Measurements from ENCODE around the gene INS.

The INS gene

GRCh38 chr11:2138068-2138430 is 23.0 kb downstream of the INS start:
- no peak overlapping the region for H3K4me3 ChIP-seq (ENCODE audit: low read depth in 1 of 2, low read length in 2 of 2)
- H3K27ac ChIP-seq (ENCODE audit: low read depth, low read length) = no peak overlapping the region
- no peaks in the 10 kb centered on the region for H3K9me3 ChIP-seq (ENCODE audit: control insufficient read depth in 1 of 2, low read length in 2 of 2)
- H3K4me1 ChIP-seq (ENCODE audit: control insufficient read depth in 1 of 2, insufficient read depth in 2 of 2, low read length in 2 of 2) = no peaks in the 10 kb centered on the region
- H3K27me3 ChIP-seq (ENCODE audit: control insufficient read depth in 1 of 2, insufficient read depth in 2 of 2, low read length in 2 of 2) = peaks cover 50 to 62% of the 10 kb centered on the region in 2 donors
- H3K36me3 ChIP-seq (ENCODE audit: control insufficient read depth in 1 of 2, insufficient read depth in 2 of 2, low read length in 2 of 2) = no peaks in the 10 kb centered on the region
- no peak overlapping the region for H3K9ac ChIP-seq (ENCODE audit: low read depth in 1 of 2, low read length in 2 of 2)

- no peak overlapping the region for H3K4me3 ChIP-seq (ENCODE audit: low read depth in 1 of 2, low read length in 2 of 2)
- H3K36me3 ChIP-seq (ENCODE audit: control insufficient read depth in 1 of 2, insufficient read depth in 2 of 2, low read length in 2 of 2) = no peaks in the 10 kb centered on the region
- H3K9me3 ChIP-seq (ENCODE audit: control insufficient read depth in 1 of 2, low read length in 2 of 2) = no peaks in the 10 kb centered on the region
- H3K27me3 ChIP-seq (ENCODE audit: control insufficient read depth in 1 of 2, insufficient read depth in 2 of 2, low read length in 2 of 2) = peaks cover 44 to 56% of the 10 kb centered on the region in 2 donors
- no peak overlapping the region for H3K27ac ChIP-seq (ENCODE audit: low read depth, low read length)
- no peak overlapping the region for H3K9ac ChIP-seq (ENCODE audit: low read depth in 1 of 2, low read length in 2 of 2)
- no peaks in the 10 kb centered on the region for H3K4me1 ChIP-seq (ENCODE audit: control insufficient read depth in 1 of 2, insufficient read depth in 2 of 2, low read length in 2 of 2)
Measured at GRCh38 chr11:2137202-2138067, 23.6 kb downstream of the INS start.

GRCh38 chr11:2136952-2137201 is 24.1 kb downstream of the INS start:
- H3K36me3 ChIP-seq (ENCODE audit: control insufficient read depth in 1 of 2, insufficient read depth in 2 of 2, low read length in 2 of 2) = no peaks in the 10 kb centered on the region
- H3K9ac ChIP-seq (ENCODE audit: low read depth in 1 of 2, low read length in 2 of 2) = no peak overlapping the region
- H3K4me1 ChIP-seq (ENCODE audit: control insufficient read depth in 1 of 2, insufficient read depth in 2 of 2, low read length in 2 of 2) = no peaks in the 10 kb centered on the region
- H3K27ac ChIP-seq (ENCODE audit: low read depth, low read length) = no peak overlapping the region
- H3K27me3 ChIP-seq (ENCODE audit: control insufficient read depth in 1 of 2, insufficient read depth in 2 of 2, low read length in 2 of 2) = peaks cover 39 to 51% of the 10 kb centered on the region in 2 donors
- no peaks in the 10 kb centered on the region for H3K9me3 ChIP-seq (ENCODE audit: control insufficient read depth in 1 of 2, low read length in 2 of 2)
- H3K4me3 ChIP-seq (ENCODE audit: low read depth in 1 of 2, low read length in 2 of 2) = no peak overlapping the region

- Histone ChIP-seq H3K27ac (ENCODE audit: low read depth, low read length) (no peak overlapping the region), H3K9ac (ENCODE audit: low read depth in 1 of 2, low read length in 2 of 2) (no peak overlapping the region), H3K4me3 (ENCODE audit: low read depth in 1 of 2, low read length in 2 of 2) (no peak overlapping the region), H3K9me3 (ENCODE audit: control insufficient read depth in 1 of 2, low read length in 2 of 2) (no peaks in the 10 kb centered on the region), H3K4me1 (ENCODE audit: control insufficient read depth in 1 of 2, insufficient read depth in 2 of 2, low read length in 2 of 2) (no peaks in the 10 kb centered on the region), H3K27me3 (ENCODE audit: control insufficient read depth in 1 of 2, insufficient read depth in 2 of 2, low read length in 2 of 2) (peaks cover 34 to 54% of the 10 kb centered on the region in 2 donors), H3K36me3 (ENCODE audit: control insufficient read depth in 1 of 2, insufficient read depth in 2 of 2, low read length in 2 of 2) (no peaks in the 10 kb centered on the region)
Measured at GRCh38 chr11:2136209-2136951, 24.6 kb downstream of the INS start.

- Histone ChIP-seq H3K4me3 (ENCODE audit: low read depth in 1 of 2, low read length in 2 of 2) (no peak overlapping the region), H3K36me3 (ENCODE audit: control insufficient read depth in 1 of 2, insufficient read depth in 2 of 2, low read length in 2 of 2) (no peaks in the 10 kb centered on the region), H3K9ac (ENCODE audit: low read depth in 1 of 2, low read length in 2 of 2) (no peak overlapping the region), H3K27me3 (ENCODE audit: control insufficient read depth in 1 of 2, insufficient read depth in 2 of 2, low read length in 2 of 2) (peaks cover 28 to 47% of the 10 kb centered on the region in 2 donors), H3K4me1 (ENCODE audit: control insufficient read depth in 1 of 2, insufficient read depth in 2 of 2, low read length in 2 of 2) (no peaks in the 10 kb centered on the region), H3K9me3 (ENCODE audit: control insufficient read depth in 1 of 2, low read length in 2 of 2) (no peaks in the 10 kb centered on the region), H3K27ac (ENCODE audit: low read depth, low read length) (no peak overlapping the region)
Measured at GRCh38 chr11:2135648-2136201, 25.3 kb downstream of the INS start.

- Histone ChIP-seq H3K36me3 (ENCODE audit: control insufficient read depth in 1 of 2, insufficient read depth in 2 of 2, low read length in 2 of 2) (no peaks in the 10 kb centered on the region), H3K4me3 (ENCODE audit: low read depth in 1 of 2, low read length in 2 of 2) (no peak overlapping the region), H3K27me3 (ENCODE audit: control insufficient read depth in 1 of 2, insufficient read depth in 2 of 2, low read length in 2 of 2) (peaks cover 23 to 45% of the 10 kb centered on the region in 2 donors), H3K9me3 (ENCODE audit: control insufficient read depth in 1 of 2, low read length in 2 of 2) (no peaks in the 10 kb centered on the region), H3K27ac (ENCODE audit: low read depth, low read length) (no peak overlapping the region), H3K9ac (ENCODE audit: low read depth in 1 of 2, low read length in 2 of 2) (no peak overlapping the region), H3K4me1 (ENCODE audit: control insufficient read depth in 1 of 2, insufficient read depth in 2 of 2, low read length in 2 of 2) (no peaks in the 10 kb centered on the region)
Measured at GRCh38 chr11:2135018-2135569, 25.9 kb downstream of the INS start.

- H3K4me1 ChIP-seq (ENCODE audit: control insufficient read depth in 1 of 2, insufficient read depth in 2 of 2, low read length in 2 of 2) = no peaks in the 10 kb centered on the region
- no peaks in the 10 kb centered on the region for H3K36me3 ChIP-seq (ENCODE audit: control insufficient read depth in 1 of 2, insufficient read depth in 2 of 2, low read length in 2 of 2)
- peaks cover 17 to 45% of the 10 kb centered on the region in 2 donors for H3K27me3 ChIP-seq (ENCODE audit: control insufficient read depth in 1 of 2, insufficient read depth in 2 of 2, low read length in 2 of 2)
- no peak overlapping the region for H3K27ac ChIP-seq (ENCODE audit: low read depth, low read length)
- H3K4me3 ChIP-seq (ENCODE audit: low read depth in 1 of 2, low read length in 2 of 2) = no peak overlapping the region
- H3K9me3 ChIP-seq (ENCODE audit: control insufficient read depth in 1 of 2, low read length in 2 of 2) = no peaks in the 10 kb centered on the region
- H3K9ac ChIP-seq (ENCODE audit: low read depth in 1 of 2, low read length in 2 of 2) = no peak overlapping the region
Measured at GRCh38 chr11:2134022-2135010, 26.7 kb downstream of the INS start.

GRCh38 chr11:2133241-2134021 is 27.6 kb downstream of the INS start:
- Histone ChIP-seq H3K36me3 (ENCODE audit: control insufficient read depth in 1 of 2, insufficient read depth in 2 of 2, low read length in 2 of 2) (no peaks in the 10 kb centered on the region), H3K4me1 (ENCODE audit: control insufficient read depth in 1 of 2, insufficient read depth in 2 of 2, low read length in 2 of 2) (no peaks in the 10 kb centered on the region), H3K9ac (ENCODE audit: low read depth in 1 of 2, low read length in 2 of 2) (no peak overlapping the region), H3K9me3 (ENCODE audit: control insufficient read depth in 1 of 2, low read length in 2 of 2) (no peaks in the 10 kb centered on the region), H3K27me3 (ENCODE audit: control insufficient read depth in 1 of 2, insufficient read depth in 2 of 2, low read length in 2 of 2) (peaks cover 17 to 45% of the 10 kb centered on the region in 2 donors), H3K27ac (ENCODE audit: low read depth, low read length) (no peak overlapping the region), H3K4me3 (ENCODE audit: low read depth in 1 of 2, low read length in 2 of 2) (no peak overlapping the region)

- H3K4me3 ChIP-seq (ENCODE audit: low read depth in 1 of 2, low read length in 2 of 2) = no peak overlapping the region
- no peak overlapping the region for H3K9ac ChIP-seq (ENCODE audit: low read depth in 1 of 2, low read length in 2 of 2)
- H3K4me1 ChIP-seq (ENCODE audit: control insufficient read depth in 1 of 2, insufficient read depth in 2 of 2, low read length in 2 of 2) = no peaks in the 10 kb centered on the region
- H3K27me3 ChIP-seq (ENCODE audit: control insufficient read depth in 1 of 2, insufficient read depth in 2 of 2, low read length in 2 of 2) = peaks cover 17 to 45% of the 10 kb centered on the region in 2 donors
- H3K9me3 ChIP-seq (ENCODE audit: control insufficient read depth in 1 of 2, low read length in 2 of 2) = no peaks in the 10 kb centered on the region
- H3K27ac ChIP-seq (ENCODE audit: low read depth, low read length) = no peak overlapping the region
- no peaks in the 10 kb centered on the region for H3K36me3 ChIP-seq (ENCODE audit: control insufficient read depth in 1 of 2, insufficient read depth in 2 of 2, low read length in 2 of 2)
Measured at GRCh38 chr11:2132874-2133240, 28.2 kb downstream of the INS start.

Measured in duodenal mucosa (tissue), 2 donors.